Measurements from ENCODE around the gene TMED1.

TMED1 gene

DNA sequence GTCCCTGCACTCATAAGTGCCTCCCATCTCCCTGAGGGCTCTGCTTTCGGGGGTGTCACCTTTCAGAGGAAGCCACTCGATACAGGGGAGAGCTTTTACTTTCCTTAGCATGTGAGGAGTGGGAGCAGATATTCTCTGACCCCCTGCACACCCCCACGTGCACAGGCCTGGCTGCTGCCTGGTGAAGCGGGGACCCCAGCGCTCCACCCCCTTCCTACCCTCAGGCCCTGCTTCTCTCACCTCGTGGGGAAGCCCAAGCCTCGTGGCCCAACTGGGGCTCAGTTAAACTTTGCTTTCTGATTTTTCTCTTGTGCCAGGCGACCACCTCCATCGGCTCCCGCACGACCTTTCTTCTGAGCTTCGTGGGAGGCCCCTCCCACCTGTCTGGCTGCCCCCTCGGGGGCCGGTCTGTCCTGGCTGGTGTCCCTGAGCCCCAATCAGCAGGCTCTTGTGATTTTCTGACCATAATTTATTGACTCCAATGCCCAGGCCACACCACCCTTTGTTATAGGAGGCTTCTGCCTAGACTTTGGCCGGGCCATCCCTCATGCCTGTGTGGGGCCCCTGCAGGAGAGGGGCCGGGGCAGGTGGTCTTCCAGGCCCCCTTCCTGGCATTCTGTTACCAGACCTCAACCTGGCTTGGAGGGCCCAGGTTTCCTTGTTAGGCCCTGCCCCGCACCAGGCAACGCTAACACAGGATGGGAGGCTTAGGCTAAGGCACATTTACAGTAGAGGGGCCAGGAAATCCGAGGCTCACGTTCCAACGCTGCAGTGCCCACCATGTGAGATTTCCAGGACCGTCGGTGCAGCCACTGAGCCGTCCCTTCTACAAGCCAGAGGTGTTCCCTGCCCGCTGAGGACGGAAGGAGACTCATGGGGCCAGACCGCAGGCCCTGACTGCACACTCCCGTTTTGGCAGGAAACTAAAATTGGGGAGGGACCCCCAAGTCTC is 3.7 kb downstream of the TMED1 start:
- no peak for DNase-seq (ENCODE audit: low spot score)

DNA sequence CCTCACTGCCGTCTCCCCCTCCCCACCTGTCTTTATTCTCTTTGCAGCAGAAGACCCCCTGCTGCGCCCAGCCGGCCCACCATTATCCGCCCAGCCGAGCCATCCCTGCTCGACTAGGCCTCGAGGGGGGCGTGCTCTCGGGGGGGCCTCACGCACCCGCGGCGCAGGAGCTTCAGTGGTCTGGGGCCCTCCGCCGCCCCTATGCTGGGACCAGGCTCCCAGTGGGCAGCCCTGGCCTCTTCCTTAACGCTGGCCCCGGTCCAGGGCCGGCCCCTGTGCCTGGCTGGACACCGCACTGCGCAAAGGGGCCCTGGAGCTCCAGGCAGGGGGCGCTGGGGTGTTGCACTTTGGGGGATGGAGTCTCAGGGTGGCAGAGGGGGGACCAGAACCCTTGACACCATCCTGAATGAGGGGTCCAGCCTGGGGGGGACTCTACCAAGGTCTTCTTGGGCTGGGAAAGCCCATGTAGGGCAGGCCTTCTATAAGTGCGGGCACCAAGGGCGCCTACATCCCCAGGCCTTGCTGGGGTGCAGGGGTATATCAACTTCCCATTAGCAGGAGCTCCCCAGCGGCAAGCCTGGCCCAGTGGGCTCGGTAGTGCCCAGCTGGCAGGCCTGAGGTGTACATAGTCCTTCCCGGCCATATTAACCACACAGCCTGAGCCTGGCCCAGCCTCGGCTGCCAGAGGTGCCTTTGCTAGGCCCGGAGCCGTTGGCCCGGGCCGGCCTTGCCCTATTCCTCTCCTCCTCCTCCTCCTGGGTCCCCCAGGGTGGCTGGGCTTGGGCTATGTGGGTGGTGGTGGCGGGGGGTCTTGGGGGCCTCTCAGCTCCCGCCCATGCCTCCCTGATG is 4.9 kb downstream of the TMED1 start:
- no peak for DNase-seq (ENCODE audit: low spot score)

DNA sequence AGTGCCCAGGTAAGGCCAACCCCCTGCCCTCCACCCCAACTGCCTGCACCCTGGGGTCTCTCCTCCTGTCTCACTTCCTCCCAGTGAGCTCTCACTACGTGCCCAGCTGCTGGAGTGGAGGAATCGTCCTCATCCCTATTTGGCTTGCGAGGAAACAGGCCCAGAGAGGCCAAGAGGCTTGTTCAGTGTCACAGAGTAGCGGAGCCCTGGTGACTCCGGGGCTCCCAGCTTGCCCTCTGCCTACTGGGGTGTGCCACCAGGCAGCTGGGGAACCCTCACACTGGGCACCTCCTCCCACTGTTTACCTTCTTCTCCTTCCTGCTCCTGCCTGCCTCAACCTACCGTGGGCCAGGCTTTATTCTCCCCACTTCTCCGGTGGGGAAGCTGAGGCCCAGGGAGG is 5.6 kb downstream of the TMED1 start:
- no peak for DNase-seq (ENCODE audit: low spot score)

DNA sequence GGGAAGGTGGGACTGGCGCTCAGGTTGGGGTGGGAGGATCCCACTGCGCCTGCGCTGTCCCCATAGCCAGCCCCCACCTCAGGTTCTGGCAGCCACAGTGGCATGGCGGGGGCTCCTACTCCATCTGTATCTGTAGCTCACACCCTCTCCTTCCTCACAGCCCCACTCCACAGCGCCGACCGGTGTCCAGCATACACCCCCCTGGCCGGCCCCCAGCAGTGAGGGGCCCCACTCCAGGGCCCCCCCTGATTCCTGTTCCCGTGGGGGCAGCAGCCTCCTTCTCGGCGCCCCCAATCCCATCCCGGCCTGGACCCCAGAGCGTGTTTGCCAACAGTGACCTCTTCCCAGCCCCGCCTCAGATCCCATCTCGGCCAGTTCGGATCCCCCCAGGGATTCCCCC is 6.0 kb downstream of the TMED1 start:
- DNase-seq (ENCODE audit: low spot score), result no peak

DNA sequence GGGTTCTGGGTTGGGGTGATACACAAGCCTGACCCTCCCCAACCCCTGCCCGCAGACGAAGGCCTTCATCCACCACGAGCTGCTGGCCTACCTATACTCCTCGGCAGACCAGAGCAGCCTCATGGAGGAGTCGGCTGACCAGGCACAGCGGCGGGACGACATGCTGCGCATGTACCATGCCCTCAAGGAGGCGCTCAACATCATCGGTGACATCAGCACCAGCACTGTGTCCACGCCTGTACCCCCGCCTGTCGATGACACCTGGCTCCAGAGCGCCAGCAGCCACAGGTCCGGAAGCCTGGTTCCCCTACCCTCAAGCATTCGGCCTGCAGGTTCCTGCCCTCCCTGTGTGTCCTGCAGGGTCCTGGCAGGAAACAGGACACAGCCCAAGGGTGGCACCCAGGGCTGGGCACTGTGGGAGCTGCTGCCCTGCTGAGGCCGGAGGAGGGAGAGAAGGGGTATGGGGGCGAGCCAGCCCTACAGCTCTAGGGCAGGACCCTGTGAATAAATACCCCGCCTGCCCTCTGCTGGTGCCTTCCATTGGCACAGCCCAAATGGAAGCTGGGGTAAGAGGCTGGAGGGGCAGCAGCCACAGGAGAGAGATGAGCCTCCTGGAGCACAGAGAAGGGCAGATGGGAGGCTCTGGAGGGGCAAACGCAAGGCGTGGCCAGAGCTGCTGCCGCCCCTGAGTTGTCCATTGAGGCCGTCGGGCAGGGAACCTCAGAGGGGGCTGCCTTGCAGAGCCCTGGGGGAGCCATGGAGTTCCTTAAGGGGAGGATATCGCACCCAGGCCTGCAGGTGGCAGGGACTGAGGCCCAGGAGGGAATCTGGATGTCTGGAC is 6.8 kb downstream of the TMED1 start:
- DNase-seq (ENCODE audit: low spot score), result no peak

DNA sequence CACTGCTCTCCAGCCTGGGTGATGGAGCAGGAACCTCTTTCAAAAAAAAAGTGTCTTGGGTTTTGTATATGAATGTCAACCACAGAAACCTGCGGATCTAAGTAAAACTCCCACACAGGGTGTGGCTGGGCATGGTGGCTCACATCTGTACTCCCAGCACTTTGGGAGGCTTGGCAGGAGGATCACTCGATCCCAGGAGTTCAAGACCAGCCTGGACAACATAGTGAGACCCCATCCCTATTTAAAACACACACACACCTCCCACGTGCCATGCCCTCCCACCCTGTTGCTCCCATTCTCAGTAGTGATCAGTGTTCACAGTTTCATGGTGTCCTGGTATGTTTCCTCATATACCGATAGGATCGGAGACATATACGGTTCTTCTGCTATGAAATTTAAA is 9.2 kb downstream of the TMED1 start:
- DNase-seq (ENCODE audit: low spot score), result no peak

DNA sequence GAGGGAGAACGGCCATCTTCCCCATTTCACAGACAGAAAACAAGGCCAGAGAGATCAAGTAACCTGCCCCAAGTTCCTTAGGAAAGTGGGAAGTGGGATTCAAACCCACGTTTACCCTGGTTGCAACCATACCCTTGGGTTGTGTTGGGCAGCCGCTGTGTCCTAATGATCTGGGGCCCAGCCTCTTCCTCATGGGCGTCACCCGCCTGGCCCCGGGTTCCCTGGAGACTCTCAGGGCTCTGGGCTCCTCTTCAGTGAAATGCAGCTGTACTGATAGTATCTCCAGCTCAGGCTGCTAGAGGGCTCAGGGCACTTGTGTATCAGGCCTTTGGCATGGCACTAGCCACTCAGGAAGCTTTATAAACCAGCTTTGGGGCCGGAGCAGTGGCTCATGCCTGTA is 9.8 kb downstream of the TMED1 start:
- no peak for DNase-seq (ENCODE audit: low spot score)

DNA sequence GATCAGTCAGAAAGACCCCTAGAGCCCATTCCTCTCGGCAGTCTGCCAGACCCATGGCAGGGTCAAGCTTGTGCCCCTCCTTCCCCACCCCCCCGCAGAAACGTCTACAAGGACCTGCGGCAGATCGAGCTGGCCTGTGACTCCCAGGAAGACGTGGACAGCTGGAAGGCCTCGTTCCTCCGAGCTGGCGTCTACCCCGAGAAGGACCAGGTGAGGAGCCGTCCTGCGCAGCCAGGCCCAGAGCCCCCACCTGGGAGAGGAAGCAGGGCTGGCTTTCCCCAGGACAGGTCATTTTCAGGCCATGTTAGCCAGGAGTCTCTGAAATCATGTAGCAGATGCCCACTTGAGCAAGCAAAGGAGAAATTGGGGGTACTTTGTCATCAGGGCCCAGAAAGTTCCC is 12.3 kb downstream of the TMED1 start:
- DNase-seq (ENCODE audit: low spot score), result no peak

DNA sequence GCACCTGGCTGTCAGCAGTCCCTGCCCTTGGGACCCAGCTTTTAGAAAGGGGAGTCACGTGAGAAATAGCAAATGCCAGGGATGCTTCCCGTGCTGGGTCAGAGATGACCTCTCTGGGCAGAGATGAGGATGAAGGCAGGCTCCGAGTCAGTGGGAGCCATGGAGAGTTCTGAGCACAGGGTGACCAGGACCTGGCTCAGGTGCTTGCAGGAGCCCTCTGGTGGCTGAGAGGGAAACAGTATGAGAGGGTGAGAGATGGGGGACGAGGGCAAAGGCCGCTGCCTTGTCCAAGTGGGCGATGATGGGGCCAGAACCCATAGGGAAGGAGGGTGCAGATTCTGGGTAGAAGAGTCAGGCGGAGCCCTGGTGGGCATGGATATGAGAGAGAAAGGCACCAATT is 15.8 kb downstream of the TMED1 start:
- no peak for DNase-seq (ENCODE audit: low spot score)

DNA sequence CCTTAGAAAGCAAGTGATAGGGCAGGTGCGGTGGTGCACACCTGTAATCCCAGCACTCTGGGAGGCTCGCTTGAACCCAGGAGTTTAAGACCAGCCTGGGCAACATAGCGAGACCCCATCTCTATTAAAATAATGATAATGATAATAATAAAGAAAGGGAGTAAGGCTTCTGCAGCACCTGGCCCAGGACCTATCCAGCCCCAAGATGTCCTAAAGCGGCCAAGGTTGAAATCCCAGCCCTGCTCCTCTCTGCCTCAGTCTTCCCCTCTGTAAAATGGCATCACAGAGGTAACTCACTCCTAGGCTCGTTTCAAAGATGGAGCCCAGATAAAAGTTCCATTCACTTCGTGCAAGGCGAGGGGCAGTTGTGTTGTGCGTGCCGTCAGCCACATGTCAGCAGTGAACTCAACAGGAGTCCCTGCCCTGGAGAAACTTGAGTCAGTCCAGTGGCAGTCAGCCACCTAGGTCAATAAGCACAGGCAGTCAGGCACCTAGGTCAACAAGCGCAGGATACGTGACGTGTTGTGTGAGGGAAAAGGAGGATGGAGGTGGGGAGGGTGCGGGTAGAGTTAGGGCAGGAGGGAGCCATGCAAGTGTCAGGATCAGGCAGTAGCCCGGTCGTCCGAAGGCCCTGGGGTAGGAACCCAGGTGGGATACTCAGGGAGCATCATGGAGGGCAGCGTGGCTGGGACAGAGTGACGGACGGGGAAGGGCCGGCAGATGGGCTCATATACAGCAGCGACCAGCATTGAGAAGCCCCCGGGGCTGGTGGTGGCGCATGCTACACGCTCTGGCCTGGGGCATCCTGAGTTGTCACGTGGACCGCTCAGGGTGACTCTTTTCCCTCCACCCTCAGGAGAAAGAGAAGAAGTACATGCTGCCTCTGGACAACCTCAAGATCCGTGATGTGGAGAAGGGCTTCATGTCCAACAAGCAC is 16.6 kb downstream of the TMED1 start:
- DNase-seq (ENCODE audit: low spot score), result no peak

DNA sequence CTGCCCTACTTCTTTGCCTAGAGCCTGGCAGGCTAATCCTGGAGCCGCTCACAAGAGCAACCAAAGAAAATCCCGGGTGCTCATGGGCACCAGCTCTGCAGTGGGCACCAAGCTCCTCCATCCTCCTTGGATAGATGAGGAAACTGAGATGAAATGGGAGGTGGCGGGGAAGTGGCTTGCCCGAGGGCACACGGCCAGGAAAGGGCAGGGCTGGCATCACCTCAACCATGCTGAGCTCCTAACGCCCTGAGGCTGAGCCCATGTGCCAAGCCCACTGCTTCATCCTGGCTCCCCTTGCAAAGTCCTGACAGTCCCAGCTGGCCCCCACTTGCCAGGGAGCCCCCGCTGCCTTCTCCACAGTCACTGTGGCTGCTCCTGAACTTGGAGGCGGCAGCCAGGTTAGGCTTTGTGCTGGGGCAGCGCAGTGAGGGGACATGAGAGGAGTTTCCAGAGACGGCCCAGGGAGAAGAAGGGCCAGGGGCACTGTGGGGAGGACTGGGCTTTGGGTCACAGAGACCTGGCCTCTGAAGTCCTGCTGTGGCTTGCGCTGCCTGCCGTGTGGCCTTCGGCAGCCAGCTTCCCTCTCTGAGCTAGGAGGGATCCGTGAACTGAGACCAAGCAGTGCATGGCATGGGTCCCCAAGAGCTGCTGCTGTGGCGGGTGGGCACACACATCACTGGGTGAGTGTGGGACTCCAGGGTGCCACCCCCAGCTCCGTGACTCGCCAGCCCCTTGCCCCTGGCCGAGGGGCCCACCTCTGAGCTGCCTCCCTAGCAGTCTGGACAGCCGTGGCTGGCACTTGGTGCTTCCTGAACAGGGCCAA is 17.5 kb downstream of the TMED1 start:
- no peak for DNase-seq (ENCODE audit: low spot score)

DNA sequence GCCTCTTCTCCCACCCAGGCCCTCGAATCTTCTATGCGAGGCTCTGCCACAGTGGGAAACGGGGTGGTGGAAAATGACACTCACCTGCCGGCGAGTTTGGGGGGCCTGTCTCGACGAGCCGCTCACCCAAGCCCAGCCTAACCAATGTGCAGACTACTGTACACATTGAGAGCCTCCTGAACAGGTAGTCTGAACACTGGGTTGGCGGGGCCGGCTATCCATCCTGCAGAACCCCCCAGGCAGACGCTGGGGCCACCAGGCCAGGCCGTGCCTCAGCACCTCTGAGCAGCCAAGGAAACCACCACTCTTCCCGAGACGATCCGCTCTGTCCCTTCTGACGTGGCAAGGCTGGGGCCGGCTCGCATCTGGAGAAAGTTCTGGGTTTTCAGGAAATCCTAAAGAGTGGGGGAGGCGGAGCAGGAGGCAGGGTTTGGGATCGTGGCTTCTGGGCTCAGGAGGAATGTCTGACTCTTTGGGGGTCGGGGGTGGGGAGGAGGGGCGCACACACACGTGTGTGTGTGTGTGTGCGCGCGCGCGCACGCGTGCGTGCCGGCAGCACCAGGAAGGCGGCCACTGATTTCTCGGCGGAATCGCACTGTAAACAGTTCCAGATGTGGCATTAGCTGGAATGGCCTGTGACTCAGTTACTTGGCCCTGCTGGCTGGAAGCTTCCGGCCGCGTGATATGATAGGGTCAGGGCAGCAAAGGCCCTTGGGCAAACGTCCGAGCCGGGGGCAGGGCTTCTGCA is 18.5 kb downstream of the TMED1 start:
- no peak for DNase-seq (ENCODE audit: low spot score)

DNA sequence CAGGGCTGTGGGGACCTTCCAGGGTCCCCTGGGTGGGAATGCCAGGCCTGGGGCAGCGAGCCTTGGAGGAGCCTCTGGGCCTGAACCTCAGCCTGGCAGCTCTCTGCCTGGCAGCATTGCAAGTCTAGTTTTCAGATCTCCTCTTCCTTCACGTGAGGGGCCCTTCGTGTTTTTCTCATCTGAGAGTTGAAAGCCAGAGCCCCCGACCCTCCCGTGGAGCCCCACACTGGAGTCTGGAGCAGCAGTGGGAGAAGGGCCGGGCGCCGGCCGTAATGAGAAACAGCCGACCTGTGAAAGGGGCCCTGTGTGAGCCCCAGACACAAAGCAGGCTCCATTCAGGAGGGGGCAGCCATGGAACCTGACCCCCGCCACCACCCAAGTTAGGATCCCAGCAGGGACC is 19.3 kb downstream of the TMED1 start:
- no peak for DNase-seq (ENCODE audit: low spot score)

DNA sequence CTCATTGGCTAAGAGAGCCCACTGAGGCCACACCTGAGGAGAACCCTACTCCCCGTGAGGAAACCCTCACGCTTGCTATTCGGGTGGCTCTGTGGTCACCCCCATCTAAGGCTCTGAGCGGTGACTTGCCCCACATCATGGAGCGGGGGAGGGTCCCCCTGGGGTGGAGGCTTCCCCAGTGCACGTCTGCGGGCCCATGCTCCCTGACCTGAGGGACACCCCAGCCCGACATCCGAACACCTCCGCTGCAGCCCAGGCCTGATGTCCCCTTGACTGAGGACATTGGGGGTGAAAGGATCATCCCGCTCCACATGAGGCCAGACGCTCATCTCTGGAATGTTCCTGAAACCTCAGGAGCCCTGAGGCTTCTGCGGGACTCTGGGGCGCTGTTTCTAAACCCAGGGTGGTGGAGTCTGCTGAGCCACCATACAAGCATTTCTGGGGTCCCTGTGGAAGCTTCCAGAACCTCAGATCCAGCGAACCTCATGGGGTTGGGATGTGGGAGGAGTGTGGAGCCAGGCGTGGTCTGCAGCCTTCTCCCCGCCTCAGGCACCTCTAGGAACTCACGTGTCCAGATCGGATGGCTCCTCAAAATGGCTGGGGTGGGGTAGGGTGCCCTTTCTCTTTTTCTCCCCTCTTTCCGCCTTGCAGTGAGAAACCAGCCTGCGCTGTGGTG is 19.9 kb downstream of the TMED1 start:
- DNase-seq (ENCODE audit: low spot score), result no peak

DNA sequence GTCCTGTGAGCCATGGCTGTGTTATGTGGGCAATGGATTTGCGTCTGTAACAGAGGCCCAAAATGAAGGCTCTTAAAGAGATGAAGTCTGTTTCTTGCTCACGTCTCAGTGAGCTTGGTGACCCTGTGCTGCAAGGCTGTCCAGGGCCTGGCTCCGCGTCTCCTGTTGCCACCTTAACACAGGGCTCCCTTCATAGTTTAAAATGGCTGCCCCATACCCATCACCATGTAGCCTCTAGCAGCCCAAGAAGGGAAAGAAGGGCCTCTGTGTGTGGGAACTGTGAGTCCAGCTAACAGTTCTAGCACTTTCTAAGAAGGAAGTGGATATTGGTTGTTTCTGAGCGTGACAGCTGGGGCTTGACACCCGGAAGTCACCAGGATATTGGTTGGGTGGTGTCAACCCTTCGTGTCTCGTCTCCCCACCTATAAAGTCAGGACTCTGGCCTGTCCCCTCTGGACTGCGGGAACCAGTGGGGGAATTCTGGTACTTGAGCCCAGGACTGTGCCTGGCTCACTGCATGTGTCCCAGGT is 20.9 kb downstream of the TMED1 start:
- DNase-seq (ENCODE audit: low spot score), result no peak

DNA sequence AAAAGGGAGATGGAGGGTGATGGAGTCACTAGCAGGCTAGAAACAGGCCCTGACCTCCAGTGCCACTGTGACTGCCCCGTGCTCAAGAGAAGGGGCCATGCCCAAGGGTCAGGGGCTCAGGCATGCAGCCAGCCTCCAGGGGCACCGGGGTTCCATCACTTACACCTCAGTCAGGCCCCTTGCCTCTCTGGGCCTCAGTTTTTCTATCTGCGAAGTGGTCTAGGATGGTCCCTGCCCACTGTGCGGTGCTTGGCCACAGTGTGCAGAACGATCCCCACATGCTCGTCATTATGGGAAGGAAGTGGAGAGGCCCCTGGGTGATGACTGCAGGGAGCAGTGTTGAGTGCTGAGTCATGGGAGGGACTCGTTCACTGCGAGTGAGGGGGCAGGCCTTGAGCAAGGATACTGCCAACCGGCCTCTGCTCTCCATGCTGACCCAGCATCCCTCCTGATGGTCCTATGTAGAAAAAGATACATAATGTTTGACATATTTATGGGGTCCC is 23.1 kb downstream of the TMED1 start:
- no peak for DNase-seq (ENCODE audit: low spot score)

DNA sequence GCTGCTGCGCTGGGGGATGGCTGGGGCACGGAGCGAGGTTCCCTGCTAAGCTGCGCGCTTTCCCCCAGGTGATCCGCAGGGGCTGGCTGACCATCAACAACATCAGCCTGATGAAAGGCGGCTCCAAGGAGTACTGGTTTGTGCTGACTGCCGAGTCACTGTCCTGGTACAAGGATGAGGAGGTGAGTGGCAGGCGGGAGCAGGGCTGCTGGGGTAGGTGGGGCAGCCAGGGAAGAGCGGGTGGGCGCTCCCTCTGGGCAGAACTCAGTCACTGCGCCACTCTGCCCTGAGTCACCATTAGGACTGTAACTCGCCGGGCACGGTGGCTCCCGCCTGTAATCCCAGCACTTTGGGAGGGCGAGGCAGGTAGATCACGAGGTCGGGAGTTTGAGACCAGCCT is 23.8 kb downstream of the TMED1 start:
- DNase-seq (ENCODE audit: low spot score), result no peak
